HL-60 (cell line): ENCODE measurements around the gene E2F2.

Experiments used
- DNase-seq, 2 experiments: peaks; one replicate each; pipeline ENCODE4 v3.0.0-alpha.2; 2010 to 2020; ENCODE audit warnings: low read depth in 1 of 2, low spot score in 1 of 2
- H3K27ac ChIP-seq: fragments of 250-450 bp; sonication (Bioruptor Pico); replicated peaks from 2 replicates; pipeline ENCODE4 v1.5.1; 2020; ENCODE audit warnings: mild to moderate bottlenecking, moderate library complexity
- H3K27me3 ChIP-seq: fragments of 250-450 bp; sonication (Bioruptor Pico); 2 replicates; pipeline ENCODE4 v1.5.1; 2021; ENCODE audit warnings: mild to moderate bottlenecking, moderate library complexity; ENCODE audit not compliant: insufficient read depth, poor library complexity, severe bottlenecking
- H3K4me3 ChIP-seq: replicated peaks from 2 replicates; pipeline ENCODE4 v1.5.1; 2011; ENCODE audit warnings: mild to moderate bottlenecking, control low read depth, low read length; ENCODE audit not compliant: insufficient read depth
- CTCF ChIP-seq: IDR thresholded peaks from one replicate; pipeline ENCODE4 v1.5.1; 2011; ENCODE audit warnings: low read length, control low read depth, inconsistent platforms; ENCODE audit not compliant: insufficient read depth
- GABPA ChIP-seq: IDR thresholded peaks from 2 replicates; pipeline ENCODE4 v1.6.1; 2012; ENCODE audit warnings: low read depth
- POLR2AphosphoS5 ChIP-seq: IDR thresholded peaks from 2 replicates; pipeline ENCODE4 v1.6.1; 2012; ENCODE audit warnings: low read depth
- SPI1 ChIP-seq: IDR thresholded peaks from 2 replicates; pipeline ENCODE4 v1.6.1; 2012; ENCODE audit warnings: low read depth, mild to moderate bottlenecking, borderline replicate concordance
- TF ChIP-seq, protein P1 (sequence below): IDR thresholded peaks from 2 replicates; pipeline ENCODE4 v1.6.1; 2012; ENCODE audit warnings: low read depth; ENCODE audit not compliant: insufficient replicate concordance

E2F2 gene

DNA sequence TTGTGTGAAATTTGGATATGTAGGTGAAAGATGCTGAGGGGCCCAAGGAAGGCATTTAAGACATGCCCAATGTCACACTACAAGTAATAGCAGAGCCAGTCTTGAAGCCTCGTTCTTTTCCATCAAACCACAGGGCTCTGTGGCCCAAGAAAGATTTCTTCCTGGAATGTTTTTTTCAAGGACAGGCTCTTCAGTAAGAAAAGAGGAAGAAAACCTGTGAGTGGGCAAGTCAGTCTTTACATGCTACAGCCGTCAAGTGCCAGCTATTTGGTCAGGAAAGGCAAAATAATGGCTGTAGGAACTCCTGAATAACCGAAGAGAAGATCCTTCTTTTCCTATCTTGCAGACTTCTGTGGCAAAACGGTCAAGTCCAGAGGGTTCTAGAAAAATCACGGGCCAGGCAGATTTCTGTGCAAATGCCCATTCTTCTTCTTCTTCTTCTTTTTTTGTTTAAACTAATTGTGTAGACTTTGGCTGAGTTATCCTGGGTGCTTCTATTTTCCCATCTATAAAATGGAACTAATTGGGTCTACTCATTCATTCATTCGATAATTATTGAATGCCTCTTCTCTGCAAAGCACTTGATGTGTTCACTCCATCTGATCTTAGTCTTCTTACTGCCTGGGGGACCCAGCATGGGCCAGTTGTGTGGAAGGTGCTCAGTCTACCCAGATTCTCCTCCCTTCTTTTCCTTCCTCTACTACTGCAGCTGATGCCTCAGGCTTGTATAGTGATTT, 30.2 kb upstream of the E2F2 start:
- Histone ChIP-seq H3K4me3 (no peak overlapping the region), H3K27me3 (peaks cover 56% of the 10 kb centered on the region), H3K27ac (no peak overlapping the region)
- TF ChIP-seq GABPA (no peak), POLR2AphosphoS5 (no peak), SPI1 (no peak), CTCF (no peak)
- TF ChIP-seq, protein P1, sequence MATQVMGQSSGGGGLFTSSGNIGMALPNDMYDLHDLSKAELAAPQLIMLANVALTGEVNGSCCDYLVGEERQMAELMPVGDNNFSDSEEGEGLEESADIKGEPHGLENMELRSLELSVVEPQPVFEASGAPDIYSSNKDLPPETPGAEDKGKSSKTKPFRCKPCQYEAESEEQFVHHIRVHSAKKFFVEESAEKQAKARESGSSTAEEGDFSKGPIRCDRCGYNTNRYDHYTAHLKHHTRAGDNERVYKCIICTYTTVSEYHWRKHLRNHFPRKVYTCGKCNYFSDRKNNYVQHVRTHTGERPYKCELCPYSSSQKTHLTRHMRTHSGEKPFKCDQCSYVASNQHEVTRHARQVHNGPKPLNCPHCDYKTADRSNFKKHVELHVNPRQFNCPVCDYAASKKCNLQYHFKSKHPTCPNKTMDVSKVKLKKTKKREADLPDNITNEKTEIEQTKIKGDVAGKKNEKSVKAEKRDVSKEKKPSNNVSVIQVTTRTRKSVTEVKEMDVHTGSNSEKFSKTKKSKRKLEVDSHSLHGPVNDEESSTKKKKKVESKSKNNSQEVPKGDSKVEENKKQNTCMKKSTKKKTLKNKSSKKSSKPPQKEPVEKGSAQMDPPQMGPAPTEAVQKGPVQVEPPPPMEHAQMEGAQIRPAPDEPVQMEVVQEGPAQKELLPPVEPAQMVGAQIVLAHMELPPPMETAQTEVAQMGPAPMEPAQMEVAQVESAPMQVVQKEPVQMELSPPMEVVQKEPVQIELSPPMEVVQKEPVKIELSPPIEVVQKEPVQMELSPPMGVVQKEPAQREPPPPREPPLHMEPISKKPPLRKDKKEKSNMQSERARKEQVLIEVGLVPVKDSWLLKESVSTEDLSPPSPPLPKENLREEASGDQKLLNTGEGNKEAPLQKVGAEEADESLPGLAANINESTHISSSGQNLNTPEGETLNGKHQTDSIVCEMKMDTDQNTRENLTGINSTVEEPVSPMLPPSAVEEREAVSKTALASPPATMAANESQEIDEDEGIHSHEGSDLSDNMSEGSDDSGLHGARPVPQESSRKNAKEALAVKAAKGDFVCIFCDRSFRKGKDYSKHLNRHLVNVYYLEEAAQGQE: no peak
- DNase-seq: no peak

DNA sequence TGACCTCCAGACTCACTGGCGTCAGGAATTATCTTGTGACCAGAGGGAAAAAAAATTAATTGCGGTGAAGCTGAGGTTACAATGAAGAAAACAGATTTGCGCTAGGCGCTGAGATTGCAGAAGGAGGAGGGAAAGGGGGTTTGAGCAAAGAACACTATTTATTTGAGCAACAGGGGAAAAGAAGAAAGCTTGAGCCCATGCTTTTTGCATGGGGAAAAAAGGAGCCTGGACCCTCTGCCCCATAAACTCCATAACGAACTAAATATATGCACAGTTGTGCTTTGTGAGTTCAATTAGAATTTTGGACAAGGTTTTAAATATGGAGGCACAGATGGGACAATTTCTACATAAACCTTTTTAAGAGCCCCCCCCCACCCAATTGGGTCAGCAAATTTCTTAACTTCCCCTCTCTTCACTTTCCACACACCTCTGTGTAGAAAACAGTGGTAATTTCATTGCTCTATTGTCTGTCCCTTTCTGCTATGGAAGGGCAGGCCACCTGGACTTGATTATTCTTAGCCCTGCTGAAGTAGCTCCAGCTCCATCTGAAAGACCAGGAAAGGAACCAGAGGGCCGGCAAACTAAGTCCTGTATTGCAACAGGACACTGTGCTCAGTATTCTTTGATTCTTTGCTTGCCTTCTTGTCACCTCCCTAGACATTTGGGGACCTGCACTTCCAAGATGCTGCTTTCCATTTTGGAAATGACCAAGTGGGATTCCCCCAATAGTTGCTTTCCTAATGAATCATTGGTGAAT, 29.1 kb upstream of the E2F2 start:
- H3K27me3 ChIP-seq: peaks cover 67% of the 10 kb centered on the region
- peak overlapping the region; percentile 45 for H3K27ac ChIP-seq
- TF ChIP-seq POLR2AphosphoS5: no peak
- no peak for TF ChIP-seq CTCF
- no peak for TF ChIP-seq GABPA
- TF ChIP-seq, protein P1: no peak
- TF ChIP-seq SPI1: no peak
- H3K4me3 ChIP-seq: no peak overlapping the region
- DNase-seq: peak in 1 of 2 experiments; percentile 25

GRCh38 chr1:23559136-23559984, 28.3 kb upstream of the E2F2 start, which contains the start of gene ID3:
Gene ID3, minus strand, starts transcription at chr1:23559501. Its CDS starts 75 bp downstream, at chr1:23559426.
- Histone ChIP-seq H3K4me3 (peak within 1 kb of the TSS; percentile 33), H3K27me3 (peaks cover 69% of the 10 kb centered on the region), H3K27ac (peak within 1 kb of the TSS; percentile 45)
- TF ChIP-seq SPI1 (peak; percentile 96), GABPA (0 out of 2 replicates have a peak, but pooled peaks have one; percentile 30), POLR2AphosphoS5 (0 out of 2 replicates have a peak, but pooled peaks have one; percentile 29), CTCF (no peak)
- TF ChIP-seq, protein P1: no peak
- peak; percentile 52 to 95 for DNase-seq
